ENCODE measurements around the gene NLRP6. TPM values are rescaled to one million over a fixed set of nuclear protein-coding genes. Genes with fewer than 3 reads are reported as not detected.
"Not testable (repeated sequence)": the region's sequence is repeated elsewhere in the genome, so short reads cannot be mapped to it uniquely, and the experiment has no call there.

The NLRP6 gene
- total and polyA plus RNA-seq, 4 experiments from 2014 or later = 1.4 to 26.3 (median 18.4) TPM

GRCh38 chr11:283405-284104 lies 5.3 kb downstream of the NLRP6 start:
- Mint-ChIP-seq H3K36me3 (peaks cover 16 to 38% of the 10 kb centered on the region in 2 donors), H3K4me3 (peak overlapping the region in 6 of 8 donors; percentile 21 to 90 (median 41)), H3K9me3 (peaks cover 0 to 4% (median 0%) of the 10 kb centered on the region in 8 donors), H3K4me1 (peaks cover 26 to 66% (median 50%) of the 10 kb centered on the region in 4 donors), H3K27me3 (no peaks in the 10 kb centered on the region), H3K27ac (peak overlapping the region in 5 of 7 donors; percentile 23 to 87 (median 65))
- Histone ChIP-seq H3K27ac (ENCODE audit: low read depth, low read length) (no peak overlapping the region), H3K27me3 (ENCODE audit: insufficient read depth, low read length) (no peaks in the 10 kb centered on the region), H3K4me3 (ENCODE audit: low read length in 2 of 2) (no peak overlapping the region), H3K9me3 (ENCODE audit: control insufficient read depth in 1 of 2, low read length in 2 of 2) (no peaks in the 10 kb centered on the region), H3K36me3 (ENCODE audit: insufficient read depth, low read length) (no peaks in the 10 kb centered on the region), H3K4me1 (ENCODE audit: insufficient read depth, low read length) (peaks cover 71% of the 10 kb centered on the region)
- DNase-seq = peak in 1 of 5 donors; percentile 7
- CTCF ChIA-PET (ENCODE audit: partially characterized antibody) = interaction anchor here (1.1 to 8.4 kb wide), 3 partner anchors 22 to 166 kb away, joined by 6 to 81 read pairs (median 7); partner anchors contain the start of gene PTDSS2
- intact Hi-C loops (cut with micrococcal nuclease) = no loop called here
- POLR2A ChIA-PET (ENCODE audit: partially characterized antibody) = interaction anchor here (0.5 to 14.3 kb wide), 10 partner anchors 8 to 1245 kb away, joined by 3 to 549 read pairs (median 3); partner anchors contain the start of genes IFITM1 and PGGHG

GRCh38 chr11:284105-285020 lies 6.2 kb downstream of the NLRP6 start:
- no peak overlapping the region for H3K27ac ChIP-seq (ENCODE audit: low read depth, low read length)
- intact Hi-C loops (cut with micrococcal nuclease) = loop anchor here (5.0 kb wide), 1 partner anchor 47 kb away; the partner anchor contains the start of genes PSMD13 and SIRT3
- Mint-ChIP-seq H3K4me1 (peaks cover 25 to 64% (median 47%) of the 10 kb centered on the region in 4 donors), H3K4me3 (no peak overlapping the region), H3K27me3 (no peaks in the 10 kb centered on the region), H3K36me3 (peaks cover 16 to 38% of the 10 kb centered on the region in 2 donors), H3K9me3 (peaks cover 0 to 4% (median 0%) of the 10 kb centered on the region in 8 donors), H3K27ac (peak overlapping the region in 1 of 7 donors; percentile 87)
- H3K4me1 ChIP-seq (ENCODE audit: insufficient read depth, low read length) = peaks cover 64% of the 10 kb centered on the region
- no peak overlapping the region for H3K4me3 ChIP-seq (ENCODE audit: low read length in 2 of 2)
- ChIA-PET CTCF (ENCODE audit: partially characterized antibody) (interaction anchor here (1.3 to 8.4 kb wide), 3 partner anchors 20 to 34 kb away, joined by 3 to 81 read pairs (median 6); no protein-coding TSS in a partner anchor), POLR2A (ENCODE audit: partially characterized antibody) (interaction anchor here (0.5 to 14.3 kb wide), 11 partner anchors 7 to 1244 kb away, joined by 3 to 549 read pairs (median 3); partner anchors contain the start of genes BET1L, IFITM2, PGGHG and RIC8A)
- no peaks in the 10 kb centered on the region for H3K9me3 ChIP-seq (ENCODE audit: control insufficient read depth in 1 of 2, low read length in 2 of 2)
- no peak for DNase-seq
- H3K36me3 ChIP-seq (ENCODE audit: insufficient read depth, low read length) = no peaks in the 10 kb centered on the region
- no peaks in the 10 kb centered on the region for H3K27me3 ChIP-seq (ENCODE audit: insufficient read depth, low read length)

GRCh38 chr11:285021-285893 lies 7.0 kb downstream of the NLRP6 start:
- no peaks in the 10 kb centered on the region for H3K9me3 ChIP-seq (ENCODE audit: control insufficient read depth in 1 of 2, low read length in 2 of 2)
- POLR2A ChIA-PET (ENCODE audit: partially characterized antibody) = interaction anchor here (0.6 to 14.3 kb wide), 10 partner anchors 11 to 127 kb away, joined by 3 to 549 read pairs (median 5); partner anchors contain the start of genes BET1L, IFITM1, IFITM2 and IFITM5
- H3K36me3 ChIP-seq (ENCODE audit: insufficient read depth, low read length) = no peaks in the 10 kb centered on the region
- peaks cover 64% of the 10 kb centered on the region for H3K4me1 ChIP-seq (ENCODE audit: insufficient read depth, low read length)
- no peak overlapping the region for H3K4me3 ChIP-seq (ENCODE audit: low read length in 2 of 2)
- no peaks in the 10 kb centered on the region for H3K27me3 ChIP-seq (ENCODE audit: insufficient read depth, low read length)
- Mint-ChIP-seq H3K27me3 (no peaks in the 10 kb centered on the region), H3K9me3 (peaks cover 0 to 4% (median 0%) of the 10 kb centered on the region in 8 donors), H3K4me1 (peaks cover 26 to 71% (median 51%) of the 10 kb centered on the region in 4 donors), H3K36me3 (peaks cover 16 to 38% of the 10 kb centered on the region in 2 donors), H3K4me3 (peak overlapping the region in 5 of 8 donors; percentile 10 to 57 (median 29)), H3K27ac (peak overlapping the region in 6 of 7 donors; percentile 22 to 95 (median 50))
- intact Hi-C loops (cut with micrococcal nuclease) = loop anchor here (5.0 kb wide), 1 partner anchor 48 kb away; the partner anchor contains the start of genes PSMD13 and SIRT3
- CTCF ChIA-PET (ENCODE audit: partially characterized antibody) = interaction anchor here (1.3 to 8.4 kb wide), 3 partner anchors 19 to 35 kb away, joined by 3 to 81 read pairs (median 15); no protein-coding TSS in a partner anchor
- no peak for DNase-seq
- no peak overlapping the region for H3K27ac ChIP-seq (ENCODE audit: low read depth, low read length)

- peaks cover 16 to 39% of the 10 kb centered on the region in 2 donors for H3K36me3 Mint-ChIP-seq
- H3K27ac ChIP-seq (ENCODE audit: low read depth, low read length) = no peak overlapping the region
- H3K36me3 ChIP-seq (ENCODE audit: insufficient read depth, low read length) = no peaks in the 10 kb centered on the region
- H3K4me1 ChIP-seq (ENCODE audit: insufficient read depth, low read length) = peaks cover 60% of the 10 kb centered on the region
- H3K4me1 Mint-ChIP-seq = peaks cover 25 to 70% (median 48%) of the 10 kb centered on the region in 4 donors
- H3K27me3 Mint-ChIP-seq = no peaks in the 10 kb centered on the region
- H3K27me3 ChIP-seq (ENCODE audit: insufficient read depth, low read length) = no peaks in the 10 kb centered on the region
- H3K9me3 ChIP-seq (ENCODE audit: control insufficient read depth in 1 of 2, low read length in 2 of 2) = no peaks in the 10 kb centered on the region
- ChIA-PET CTCF (ENCODE audit: partially characterized antibody) (interaction anchor here (2.8 to 3.2 kb wide), 2 partner anchors 19 to 35 kb away, joined by 15 to 28 read pairs; no protein-coding TSS in a partner anchor), POLR2A (ENCODE audit: partially characterized antibody) (interaction anchor here (1.1 to 14.3 kb wide), 7 partner anchors 13 to 77 kb away, joined by 3 to 549 read pairs (median 45); partner anchors contain the start of genes BET1L, IFITM1, IFITM5 and RIC8A)
- H3K9me3 Mint-ChIP-seq = peaks cover 0 to 1% (median 0%) of the 10 kb centered on the region in 8 donors
- H3K4me3 Mint-ChIP-seq = peak overlapping the region in 4 of 8 donors; percentile 10 to 57 (median 27)
- peak overlapping the region in 6 of 7 donors; percentile 22 to 99 (median 58) for H3K27ac Mint-ChIP-seq
- no peak overlapping the region for H3K4me3 ChIP-seq (ENCODE audit: low read length in 2 of 2)
- DNase-seq = no peak
- intact Hi-C loops (cut with micrococcal nuclease) = loop anchor here (5.0 kb wide), 1 partner anchor 49 kb away; the partner anchor contains the start of genes PSMD13 and SIRT3
These were observed 7.7 kb downstream of the NLRP6 start for GRCh38 chr11:285894-286220.

GRCh38 chr11:286977-287820 lies 9.0 kb downstream of the NLRP6 start:
- CTCF ChIA-PET (ENCODE audit: partially characterized antibody) = interaction anchor here (0.7 to 3.2 kb wide), 10 partner anchors 13 to 164 kb away, joined by 3 to 28 read pairs (median 4); partner anchors contain the start of gene BET1L
- Mint-ChIP-seq H3K36me3 (peaks cover 16 to 37% of the 10 kb centered on the region in 2 donors), H3K27ac (peak overlapping the region; percentile 95 to 100 (median 98)), H3K4me1 (peaks cover 23 to 64% (median 44%) of the 10 kb centered on the region in 4 donors), H3K4me3 (peak overlapping the region; percentile 88 to 99 (median 98))
- not testable (repeated sequence) for H3K9me3 Mint-ChIP-seq; H3K27me3 ChIP-seq (ENCODE audit: insufficient read depth, low read length); H3K9me3 ChIP-seq (ENCODE audit: control insufficient read depth in 1 of 2, low read length in 2 of 2); H3K36me3 ChIP-seq (ENCODE audit: insufficient read depth, low read length); H3K27me3 Mint-ChIP-seq
- H3K4me3 ChIP-seq (ENCODE audit: low read length in 2 of 2) = peak overlapping the region; percentile 83 to 95
- peaks cover 47% of the 10 kb centered on the region for H3K4me1 ChIP-seq (ENCODE audit: insufficient read depth, low read length)
- H3K27ac ChIP-seq (ENCODE audit: low read depth, low read length) = peak overlapping the region; percentile 96
- DNase-seq = peak; percentile 77 to 98 (median 79)
- POLR2A ChIA-PET (ENCODE audit: partially characterized antibody) = interaction anchor here (0.6 to 14.3 kb wide), 22 partner anchors 6 to 556 kb away, joined by 3 to 549 read pairs (median 26); partner anchors contain the start of genes BET1L, IFITM1, IFITM2 and IFITM5
- intact Hi-C loops (cut with micrococcal nuclease) = loop anchor here (1.0 to 5.0 kb wide), 2 partner anchors 18 to 50 kb away; partner anchors contain the start of genes PSMD13 and SIRT3

All from CD4-positive, alpha-beta memory T cell (primary cell).